ENCODE measurements around the gene CCNK.

- TF ChIP-seq POLR2A (IDR thresholded peaks at IDR 0.05) (no peak), CTCF (IDR thresholded peaks at IDR 0.05 in 8 of 11, conservative IDR thresholded peaks at IDR 0.05 in 3 of 11) (no peak), POLR2AphosphoS5 (IDR thresholded peaks at IDR 0.05) (peak in 1 of 3 donors; percentile 37)
These were observed 58.3 kb downstream of the CCNK start for GRCh38 chr14:99539491-99539890.

All from spleen (tissue), 7 donors.